WTC11 (cell line): ENCODE results near the gene ZNF561.

Source experiments
- ATF1 ChIP-seq: sonication (generic); formaldehyde crosslinking; IDR thresholded peaks from 2 replicates; pipeline ENCODE4 v1.8.1; 2023; ENCODE audit warnings: mild to moderate bottlenecking, moderate library complexity, missing genetic modification reagents
- ZNF232 ChIP-seq: sonication (generic); formaldehyde crosslinking; IDR thresholded peaks from 2 replicates; pipeline ENCODE4 v1.8.0; 2022; ENCODE audit warnings: mild to moderate bottlenecking, missing genetic modification reagents
- TF ChIP-seq, protein P1 (sequence below): fragments of 200-600 bp; IDR thresholded peaks from 2 replicates; pipeline ENCODE4 v1.8.0; 2022; ENCODE audit warnings: antibody characterized with exemption
- TF ChIP-seq, protein P2 (sequence below): fragments of 250-450 bp; sonication (Bioruptor Pico); IDR thresholded peaks from 2 replicates; pipeline ENCODE4 v2.1.2; 2022; ENCODE audit warnings: mild to moderate bottlenecking, moderate library complexity

DNA sequence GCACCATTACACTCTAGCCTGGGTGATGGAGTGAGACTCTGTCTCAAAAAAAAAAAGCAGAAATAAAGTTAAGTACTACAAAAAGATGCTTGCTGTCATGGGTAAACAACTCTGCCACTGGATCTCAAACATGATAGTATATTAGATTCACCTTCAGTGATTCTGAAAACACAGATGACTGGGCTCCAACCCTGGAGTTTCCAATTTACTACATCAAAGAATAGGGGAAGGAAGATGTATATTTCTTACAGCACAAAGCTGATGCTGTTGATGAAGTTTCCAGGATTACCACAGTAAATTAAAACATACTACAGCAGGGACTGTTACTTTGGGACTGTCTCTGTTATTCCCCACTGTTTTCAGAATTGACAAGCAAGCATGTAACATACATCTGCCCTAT lies 5.2 kb downstream of the ZNF561 start:
- TF ChIP-seq, protein P1, sequence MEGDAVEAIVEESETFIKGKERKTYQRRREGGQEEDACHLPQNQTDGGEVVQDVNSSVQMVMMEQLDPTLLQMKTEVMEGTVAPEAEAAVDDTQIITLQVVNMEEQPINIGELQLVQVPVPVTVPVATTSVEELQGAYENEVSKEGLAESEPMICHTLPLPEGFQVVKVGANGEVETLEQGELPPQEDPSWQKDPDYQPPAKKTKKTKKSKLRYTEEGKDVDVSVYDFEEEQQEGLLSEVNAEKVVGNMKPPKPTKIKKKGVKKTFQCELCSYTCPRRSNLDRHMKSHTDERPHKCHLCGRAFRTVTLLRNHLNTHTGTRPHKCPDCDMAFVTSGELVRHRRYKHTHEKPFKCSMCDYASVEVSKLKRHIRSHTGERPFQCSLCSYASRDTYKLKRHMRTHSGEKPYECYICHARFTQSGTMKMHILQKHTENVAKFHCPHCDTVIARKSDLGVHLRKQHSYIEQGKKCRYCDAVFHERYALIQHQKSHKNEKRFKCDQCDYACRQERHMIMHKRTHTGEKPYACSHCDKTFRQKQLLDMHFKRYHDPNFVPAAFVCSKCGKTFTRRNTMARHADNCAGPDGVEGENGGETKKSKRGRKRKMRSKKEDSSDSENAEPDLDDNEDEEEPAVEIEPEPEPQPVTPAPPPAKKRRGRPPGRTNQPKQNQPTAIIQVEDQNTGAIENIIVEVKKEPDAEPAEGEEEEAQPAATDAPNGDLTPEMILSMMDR: no peak
- TF ChIP-seq ZNF232 (CRISPR knock-in tag) (no peak), ATF1 (CRISPR knock-in tag) (no peak)
- TF ChIP-seq, protein P2, sequence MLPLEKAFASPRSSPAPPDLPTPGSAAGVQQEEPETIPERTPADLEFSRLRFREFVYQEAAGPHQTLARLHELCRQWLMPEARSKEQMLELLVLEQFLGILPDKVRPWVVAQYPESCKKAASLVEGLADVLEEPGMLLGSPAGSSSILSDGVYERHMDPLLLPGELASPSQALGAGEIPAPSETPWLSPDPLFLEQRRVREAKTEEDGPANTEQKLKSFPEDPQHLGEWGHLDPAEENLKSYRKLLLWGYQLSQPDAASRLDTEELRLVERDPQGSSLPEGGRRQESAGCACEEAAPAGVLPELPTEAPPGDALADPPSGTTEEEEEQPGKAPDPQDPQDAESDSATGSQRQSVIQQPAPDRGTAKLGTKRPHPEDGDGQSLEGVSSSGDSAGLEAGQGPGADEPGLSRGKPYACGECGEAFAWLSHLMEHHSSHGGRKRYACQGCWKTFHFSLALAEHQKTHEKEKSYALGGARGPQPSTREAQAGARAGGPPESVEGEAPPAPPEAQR: no peak
